Measurements from ENCODE around the gene ADAMTS20.
"Not testable (repeated sequence)": the region's sequence is repeated elsewhere in the genome, so short reads cannot be mapped to it uniquely, and the experiment has no call there.

Gene ADAMTS20

DNA sequence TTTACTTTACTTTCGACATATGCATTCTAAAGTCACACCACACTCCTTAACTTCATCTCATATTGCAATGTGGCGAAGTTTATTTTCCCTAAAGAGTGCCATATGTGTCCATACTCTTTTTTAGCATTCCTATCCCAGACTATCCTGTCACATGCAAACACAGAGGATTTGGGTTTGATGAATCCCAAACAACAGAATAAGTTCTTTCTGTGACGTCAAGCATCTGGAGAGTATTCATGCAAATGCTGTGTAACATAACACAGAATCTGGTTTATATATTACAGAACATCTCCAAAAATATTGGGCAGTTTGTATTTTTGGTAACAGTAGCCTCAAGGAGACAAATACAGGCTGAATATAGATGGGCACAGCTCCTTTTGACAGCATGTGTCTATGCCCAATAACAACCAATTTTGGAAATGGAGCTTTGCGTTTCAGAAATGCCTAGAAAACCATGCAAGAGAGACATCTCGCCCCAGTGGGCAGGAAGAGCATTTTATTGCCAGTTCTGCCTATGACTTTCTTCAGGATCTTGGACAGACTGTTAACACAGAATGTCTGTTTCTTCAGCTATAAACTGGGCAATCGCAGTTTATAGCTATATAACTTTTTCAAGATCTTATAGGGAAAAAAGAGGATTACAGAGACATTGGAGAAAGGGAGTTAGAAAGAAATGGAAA is 190.8 kb downstream of the ADAMTS20 start:
- no peak for DNase-seq (ENCODE audit: low spot score)

- not testable (repeated sequence) for DNase-seq (ENCODE audit: low spot score)
These were observed 192.0 kb downstream of the ADAMTS20 start for GRCh38 chr12:43360001-43360400.

GRCh38 chr12:43357141-43357540 is 194.9 kb downstream of the ADAMTS20 start:
- DNase-seq (ENCODE audit: low spot score), result no peak

- DNase-seq (ENCODE audit: low spot score), result no peak
These were observed 200.0 kb downstream of the ADAMTS20 start for GRCh38 chr12:43352001-43352400.

GRCh38 chr12:43349863-43350262 is 202.1 kb downstream of the ADAMTS20 start:
- DNase-seq (ENCODE audit: low spot score), result no peak

DNA sequence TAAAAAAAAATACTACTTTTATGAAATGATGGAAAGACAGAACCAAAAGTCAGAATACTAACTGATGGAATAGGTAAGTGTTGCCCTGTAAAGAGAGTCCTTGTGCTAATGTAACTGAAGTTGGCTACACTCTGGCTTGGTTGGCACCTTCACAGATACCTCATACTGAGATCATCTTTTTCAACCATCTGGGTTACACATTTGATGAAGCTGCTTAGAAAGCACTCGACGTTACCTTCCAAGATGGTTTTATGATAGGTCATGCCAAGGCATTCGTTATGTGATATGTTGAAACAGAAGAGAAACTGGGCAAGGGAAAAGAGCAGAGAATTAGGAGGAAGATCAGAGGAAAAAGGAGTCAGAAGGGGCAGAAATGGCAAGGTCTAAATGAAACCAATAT is 203.8 kb downstream of the ADAMTS20 start:
- no peak for DNase-seq (ENCODE audit: low spot score)

DNA sequence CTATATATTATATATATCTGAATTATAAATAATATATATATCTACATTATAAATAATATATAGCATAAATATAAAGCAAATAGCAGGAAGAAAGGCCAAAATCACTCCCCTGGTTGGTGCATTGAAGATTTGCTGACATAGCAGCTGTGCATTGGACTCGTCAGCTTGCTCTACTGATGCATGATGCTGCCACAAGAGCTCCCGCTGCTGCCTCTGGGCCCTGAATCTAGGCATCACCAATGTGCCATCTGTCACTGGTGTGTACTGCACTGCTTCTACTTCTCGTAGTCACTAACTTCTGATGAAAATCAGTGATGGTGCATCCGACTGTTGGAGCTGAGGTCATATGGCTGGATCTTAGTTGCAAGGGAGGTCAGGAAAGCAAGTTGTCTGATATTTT is 205.0 kb downstream of the ADAMTS20 start:
- no peak for DNase-seq (ENCODE audit: low spot score)

GRCh38 chr12:43345023-43345422 is 207.0 kb downstream of the ADAMTS20 start:
- DNase-seq (ENCODE audit: low spot score), result no peak

DNA sequence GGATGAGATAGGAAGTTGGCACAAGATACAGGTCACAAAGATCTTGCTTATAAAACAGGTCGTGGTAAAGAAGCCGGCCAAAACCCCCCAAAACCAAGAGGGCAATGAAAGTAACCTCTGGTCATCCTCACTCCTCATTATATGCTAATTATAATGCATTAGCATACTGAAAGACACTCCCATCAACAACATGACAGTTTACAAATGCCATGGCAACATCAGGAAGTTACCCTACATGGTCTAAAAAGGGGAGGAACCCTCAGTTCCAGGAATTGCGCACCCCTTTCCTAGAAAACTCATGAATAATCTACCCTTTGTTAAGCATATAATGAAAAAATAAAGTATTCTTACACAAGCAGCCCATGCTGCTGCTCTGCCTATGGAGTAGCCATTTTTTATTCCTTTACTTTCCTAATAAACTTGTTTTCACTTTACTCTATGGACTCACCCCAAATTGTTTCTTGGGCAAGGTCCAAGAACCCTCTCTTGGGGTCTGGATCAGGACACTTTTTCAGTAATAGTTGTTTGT is 210.2 kb downstream of the ADAMTS20 start:
- not testable (repeated sequence) for DNase-seq (ENCODE audit: low spot score)

DNA sequence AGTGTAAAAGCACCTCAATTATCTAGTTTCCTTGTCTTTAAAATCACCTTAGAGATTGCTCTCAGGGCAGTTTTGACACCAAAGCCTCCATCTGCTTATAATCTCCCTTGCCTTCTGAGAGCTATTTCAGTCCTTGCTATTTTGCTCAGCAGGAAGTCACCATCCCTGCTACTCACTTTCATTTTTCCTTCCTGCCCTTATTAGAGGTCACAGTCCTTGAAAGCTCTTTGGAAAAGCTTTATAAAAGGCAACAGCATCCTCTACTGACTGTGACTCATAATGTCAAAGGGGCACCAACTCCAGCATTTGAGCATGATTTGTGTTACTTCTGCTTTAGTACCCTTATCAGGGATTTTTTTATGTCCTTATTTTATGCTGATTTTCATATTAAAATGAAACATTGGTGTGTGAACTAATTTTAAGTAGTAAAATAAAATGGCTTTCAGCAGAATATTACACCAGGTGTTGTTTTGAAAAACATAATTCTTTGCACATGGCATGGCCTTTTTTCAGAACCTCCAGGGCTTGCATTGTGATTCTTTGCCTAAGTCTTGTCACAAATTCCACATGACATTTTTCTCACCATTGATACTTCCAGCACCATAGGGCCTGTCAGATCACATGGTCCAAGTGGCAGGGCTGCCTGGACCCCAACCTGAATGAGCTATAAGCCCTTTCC is 213.0 kb downstream of the ADAMTS20 start:
- peak; percentile 62 for DNase-seq (ENCODE audit: low spot score)

GRCh38 chr12:43337571-43338444 is 214.2 kb downstream of the ADAMTS20 start:
- no peak for DNase-seq (ENCODE audit: low spot score)

DNA sequence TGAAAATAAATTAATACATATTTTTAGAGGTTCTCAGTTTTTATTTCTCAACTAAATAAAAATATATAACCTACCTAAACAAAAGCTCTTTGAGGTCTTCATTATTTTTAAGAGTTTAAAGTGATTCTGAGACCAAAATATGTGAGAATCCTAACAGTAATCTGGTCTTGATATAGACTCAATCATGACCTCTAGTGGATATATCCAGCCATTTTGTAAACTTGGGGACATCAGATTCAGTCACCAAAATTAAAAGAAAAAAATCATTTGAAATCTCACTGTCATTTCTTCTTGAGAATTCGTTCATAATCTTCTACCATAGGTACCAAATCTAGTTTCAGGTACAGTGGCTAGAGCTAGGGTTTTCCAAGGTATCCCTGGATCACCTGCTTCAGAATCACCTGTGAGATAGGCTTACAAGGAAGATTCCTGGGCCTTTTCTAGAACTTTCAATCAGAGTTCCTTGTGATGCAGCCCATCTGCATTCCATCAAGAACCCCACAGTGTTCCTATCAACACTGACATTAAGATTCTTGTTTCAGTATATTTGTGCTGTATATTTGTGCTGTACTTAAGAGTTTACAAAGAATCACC is 214.9 kb downstream of the ADAMTS20 start:
- peak; percentile 14 for DNase-seq (ENCODE audit: low spot score)

DNA sequence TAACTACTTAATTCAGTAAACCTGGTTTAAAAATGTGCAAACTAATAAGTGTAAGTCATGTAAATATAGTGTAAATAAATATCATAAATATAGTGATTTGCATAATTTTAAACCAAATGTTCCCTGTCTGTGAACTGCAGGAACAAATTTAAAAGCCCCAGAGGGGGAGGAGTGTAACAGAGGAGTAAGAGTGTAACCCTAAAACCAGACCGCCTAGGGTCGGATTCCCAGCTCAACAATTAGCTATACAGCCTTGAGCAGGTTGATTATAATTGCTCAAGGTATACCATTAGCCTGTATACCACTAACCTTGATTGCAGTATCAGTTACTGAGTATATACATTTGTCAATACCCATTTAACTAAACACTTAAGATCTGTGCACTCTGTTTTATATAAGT is 218.4 kb downstream of the ADAMTS20 start:
- no peak for DNase-seq (ENCODE audit: low spot score)

- no peak for DNase-seq (ENCODE audit: low spot score)
These were observed 218.9 kb downstream of the ADAMTS20 start for GRCh38 chr12:43332977-43333640.

DNA sequence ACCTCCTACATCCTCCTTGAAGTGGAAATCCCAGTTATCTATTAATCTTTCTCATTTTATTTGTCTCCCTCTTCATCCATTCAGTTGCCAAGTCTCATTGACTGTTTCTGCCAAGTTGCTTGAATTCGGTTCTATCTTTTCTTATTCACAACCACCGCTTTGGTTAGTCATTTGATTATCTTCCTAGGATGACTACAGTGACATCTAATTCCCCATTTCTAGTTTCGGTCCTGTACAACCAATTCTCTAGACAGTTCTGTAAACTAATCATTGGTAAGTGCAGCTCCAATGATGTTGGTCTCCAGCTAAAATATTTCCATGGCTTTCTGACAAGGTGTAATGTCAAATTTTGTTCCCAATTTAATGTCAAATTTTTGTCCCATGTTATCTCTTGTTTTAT is 220.1 kb downstream of the ADAMTS20 start:
- no peak for DNase-seq (ENCODE audit: low spot score)

- DNase-seq (ENCODE audit: low spot score), result no peak
These were observed 222.6 kb downstream of the ADAMTS20 start for GRCh38 chr12:43329375-43329774.

- no peak for DNase-seq (ENCODE audit: low spot score)
These were observed 226.2 kb downstream of the ADAMTS20 start for GRCh38 chr12:43325786-43326185.

GRCh38 chr12:43320281-43320680 is 231.7 kb downstream of the ADAMTS20 start:
- DNase-seq (ENCODE audit: low spot score), result no peak

DNA sequence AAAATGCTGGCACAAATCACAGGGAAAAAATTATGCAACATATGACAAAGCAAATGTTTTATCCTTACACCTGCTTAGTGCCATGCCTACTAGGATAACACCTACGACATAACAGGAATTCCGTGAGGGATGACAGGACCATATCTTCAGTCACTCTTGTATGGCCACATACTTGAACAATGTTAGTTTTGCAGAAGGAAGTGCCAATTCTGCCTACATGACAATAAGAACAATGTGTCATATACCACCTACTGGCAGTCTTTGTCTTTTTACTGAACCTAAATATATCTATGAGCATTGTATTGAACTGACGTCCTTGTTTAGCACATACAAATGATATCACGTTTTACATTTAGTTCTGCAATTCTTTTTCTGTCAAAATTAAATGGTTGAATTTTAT is 234.0 kb downstream of the ADAMTS20 start:
- DNase-seq (ENCODE audit: low spot score), result no peak

DNA sequence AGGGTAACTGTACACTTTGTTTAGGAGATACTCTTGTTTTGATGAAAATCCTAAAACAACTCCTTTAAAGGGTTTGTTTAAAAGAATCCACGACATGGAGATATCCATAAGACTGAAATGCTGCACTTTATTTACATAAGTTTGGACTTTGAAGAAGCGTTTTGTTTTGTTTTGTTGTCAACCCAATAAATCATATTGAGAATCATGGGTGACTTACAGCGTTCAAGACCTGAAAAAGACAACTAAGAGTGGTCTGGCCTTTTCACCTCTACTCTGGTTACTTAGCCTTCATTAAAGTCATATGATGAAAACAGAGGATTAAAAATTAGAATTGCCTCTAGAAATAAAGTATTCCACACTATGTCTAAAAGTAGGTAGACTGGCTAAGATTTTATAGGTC is 234.8 kb downstream of the ADAMTS20 start:
- DNase-seq (ENCODE audit: low spot score), result no peak

GRCh38 chr12:43316520-43316919 is 235.5 kb downstream of the ADAMTS20 start:
- DNase-seq (ENCODE audit: low spot score), result no peak

DNA sequence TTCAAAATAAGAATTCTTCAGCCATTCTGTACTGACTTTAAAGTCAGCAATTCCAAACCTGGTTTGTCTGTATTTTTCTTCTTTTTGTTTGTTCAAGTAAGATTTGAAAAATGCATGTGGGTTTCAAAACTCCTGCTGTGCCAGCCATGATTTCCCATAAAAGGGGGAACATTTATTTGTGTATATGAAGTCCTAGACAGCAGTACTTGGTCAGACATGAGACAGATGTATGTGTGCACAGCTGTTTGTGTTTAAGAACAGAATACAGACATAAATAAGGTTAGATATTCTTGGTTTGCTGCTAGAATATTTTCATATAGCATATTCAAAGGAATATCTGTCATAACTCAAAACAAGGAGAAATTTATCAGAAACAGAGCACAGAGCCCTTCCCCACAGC is 236.0 kb downstream of the ADAMTS20 start:
- no peak for DNase-seq (ENCODE audit: low spot score)

Measured in AG08395 (cell line).